ENCODE measurements around the gene SRRM3. TPM values are rescaled to one million over a fixed set of nuclear protein-coding genes. Genes with fewer than 3 reads are reported as not detected.

The SRRM3 gene
- total RNA-seq, 1 donor from 2014 or later: 2.5 TPM

DNA sequence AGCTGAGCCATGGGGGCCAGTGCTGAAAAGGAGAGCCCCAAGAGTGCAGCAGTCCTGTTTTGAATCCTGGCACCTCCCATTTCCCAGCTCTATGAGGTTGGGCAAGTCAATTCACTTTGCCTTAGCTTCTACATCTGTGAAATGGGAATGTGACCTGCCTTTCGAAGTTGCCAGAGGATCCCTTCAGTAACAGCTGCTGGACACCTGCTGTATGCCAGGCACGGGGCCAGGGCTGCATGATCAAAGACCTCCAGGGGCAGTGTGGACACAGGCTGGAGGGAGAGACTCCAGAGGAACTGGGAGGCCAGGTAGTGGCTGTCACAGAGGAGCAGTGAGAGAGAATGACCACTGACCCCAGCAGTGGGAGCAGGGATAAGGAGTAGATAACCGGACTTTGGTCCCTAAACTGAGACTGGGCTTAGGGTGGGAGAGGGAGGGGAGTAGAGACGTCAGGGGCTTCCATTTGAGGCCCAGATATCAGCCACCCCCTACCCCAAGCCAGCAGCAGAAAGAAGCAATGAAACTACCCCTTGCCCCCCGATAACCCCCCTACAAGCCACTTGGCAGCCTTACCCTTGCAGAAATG is 45.2 kb downstream of the SRRM3 start:
- TF ChIP-seq CTCF (IDR thresholded peaks at IDR 0.05; ENCODE audit: unreplicated experiment): no peak
- no peak overlapping the region for H3K4me3 Mint-ChIP-seq (ENCODE audit: low read depth)
- DNase-seq (ENCODE audit: low spot score, unreplicated experiment): no peak
- H3K27ac Mint-ChIP-seq: no peak overlapping the region
- H3K36me3 Mint-ChIP-seq (ENCODE audit: insufficient read depth): no peaks in the 10 kb centered on the region
- no peaks in the 10 kb centered on the region for H3K9me3 Mint-ChIP-seq (ENCODE audit: low read depth)
- peaks cover 9% of the 10 kb centered on the region for H3K4me1 Mint-ChIP-seq (ENCODE audit: low read depth)
- peaks cover 28% of the 10 kb centered on the region for H3K27me3 Mint-ChIP-seq

DNA sequence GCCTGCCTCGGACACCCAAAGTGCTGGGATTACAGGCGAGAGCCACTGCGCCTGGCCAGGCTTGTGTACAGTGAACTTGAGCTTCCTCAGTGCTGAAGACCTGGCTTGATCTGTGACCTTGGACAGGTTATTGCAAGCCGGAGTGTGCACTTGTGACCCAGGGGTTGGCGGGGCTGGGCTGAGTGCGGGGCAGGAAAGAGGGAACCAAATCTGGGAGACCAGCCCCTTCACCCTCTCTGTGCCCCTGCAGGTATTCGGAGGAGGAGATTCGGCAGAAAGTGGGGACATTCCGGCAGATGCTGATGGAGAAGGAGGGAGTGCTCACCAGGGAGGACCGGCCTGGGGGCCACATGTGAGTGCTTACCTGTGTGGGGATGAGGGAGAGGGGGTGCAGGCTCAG is 46.2 kb downstream of the SRRM3 start:
- H3K27ac Mint-ChIP-seq: no peak overlapping the region
- H3K36me3 Mint-ChIP-seq (ENCODE audit: insufficient read depth): no peaks in the 10 kb centered on the region

DNA sequence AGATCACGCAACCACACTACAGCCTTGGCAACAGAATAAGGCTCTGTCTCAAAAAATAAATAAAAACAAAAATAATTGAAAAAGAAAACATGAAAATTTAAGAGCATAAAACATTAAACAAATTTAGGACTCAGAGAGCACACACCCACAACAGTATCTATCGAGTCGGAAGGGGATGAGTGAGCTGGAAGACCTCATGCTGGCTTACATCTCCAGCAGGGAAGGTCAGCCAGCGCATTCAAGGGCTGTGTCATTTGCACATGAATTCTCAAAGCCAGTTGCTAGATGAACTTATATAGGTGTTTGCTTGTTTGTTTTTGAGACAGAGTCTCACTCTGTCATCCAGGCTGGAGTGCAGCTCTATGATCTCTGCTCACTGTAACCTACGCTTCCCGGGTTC is 50.3 kb downstream of the SRRM3 start:
- Mint-ChIP-seq H3K9me3 (ENCODE audit: low read depth) (no peaks in the 10 kb centered on the region), H3K27ac (no peak overlapping the region), H3K27me3 (peaks cover 22% of the 10 kb centered on the region), H3K4me1 (ENCODE audit: low read depth) (peaks cover 5% of the 10 kb centered on the region), H3K36me3 (ENCODE audit: insufficient read depth) (no peaks in the 10 kb centered on the region), H3K4me3 (ENCODE audit: low read depth) (no peak overlapping the region)
- TF ChIP-seq CTCF (IDR thresholded peaks at IDR 0.05; ENCODE audit: unreplicated experiment): no peak
- DNase-seq (ENCODE audit: low spot score, unreplicated experiment): no peak

More for the DNA sequence above, 46.2 kb downstream of the SRRM3 start:
- no peak for DNase-seq (ENCODE audit: low spot score, unreplicated experiment)
- TF ChIP-seq CTCF (IDR thresholded peaks at IDR 0.05; ENCODE audit: unreplicated experiment): no peak
- Mint-ChIP-seq H3K4me3 (ENCODE audit: low read depth) (no peak overlapping the region), H3K27me3 (peaks cover 22% of the 10 kb centered on the region), H3K9me3 (ENCODE audit: low read depth) (no peaks in the 10 kb centered on the region), H3K4me1 (ENCODE audit: low read depth) (peaks cover 9% of the 10 kb centered on the region)

- H3K36me3 Mint-ChIP-seq (ENCODE audit: insufficient read depth): no peaks in the 10 kb centered on the region
- H3K4me3 Mint-ChIP-seq (ENCODE audit: low read depth): no peak overlapping the region
- no peak for DNase-seq (ENCODE audit: low spot score, unreplicated experiment)
- H3K9me3 Mint-ChIP-seq (ENCODE audit: low read depth): no peaks in the 10 kb centered on the region
- peaks cover 2% of the 10 kb centered on the region for H3K4me1 Mint-ChIP-seq (ENCODE audit: low read depth)
- no peak for TF ChIP-seq CTCF (IDR thresholded peaks at IDR 0.05; ENCODE audit: unreplicated experiment)
- peak overlapping the region; percentile 39 for H3K27ac Mint-ChIP-seq
- peaks cover 27% of the 10 kb centered on the region for H3K27me3 Mint-ChIP-seq
Measured at GRCh38 chr7:76254781-76255180, 53.1 kb downstream of the SRRM3 start.

GRCh38 chr7:76257973-76258372 is 56.3 kb downstream of the SRRM3 start:
- H3K4me1 Mint-ChIP-seq (ENCODE audit: low read depth): peaks cover 2% of the 10 kb centered on the region
- DNase-seq (ENCODE audit: low spot score, unreplicated experiment): no peak
- peaks cover 35% of the 10 kb centered on the region for H3K27me3 Mint-ChIP-seq
- H3K27ac Mint-ChIP-seq: no peak overlapping the region
- no peaks in the 10 kb centered on the region for H3K9me3 Mint-ChIP-seq (ENCODE audit: low read depth)
- no peak overlapping the region for H3K4me3 Mint-ChIP-seq (ENCODE audit: low read depth)
- TF ChIP-seq CTCF (IDR thresholded peaks at IDR 0.05; ENCODE audit: unreplicated experiment): no peak
- no peaks in the 10 kb centered on the region for H3K36me3 Mint-ChIP-seq (ENCODE audit: insufficient read depth)
